SK-N-SH (cell line): ENCODE results near the gene UST. TPM values are rescaled to one million over a fixed set of nuclear protein-coding genes. Genes with fewer than 3 reads are reported as not detected.

ENCODE experiments used
- CTCF ChIA-PET: fragments of 300-600, 350-600 bp; formaldehyde crosslinking; extraction: SDS; loops from one replicate; lab custom pipeline; 2021; lab: Yijun Ruan, JAX
- POLR2A ChIA-PET: fragments of 350-600 bp; sonication (Branson Sonifier 250); formaldehyde crosslinking; extraction: SDS; loops from one replicate; lab custom pipeline; 2020; ENCODE audit warnings: antibody characterized with exemption, inconsistent platforms; lab: Yijun Ruan, JAX
- DNase-seq: peaks from one replicate; pipeline ENCODE4 v3.0.0; 2012
- H2AFZ ChIP-seq: fragments of 200-600 bp; sonication (generic); 2 replicates; pipeline ENCODE4 v1.8.1; 2016; ENCODE audit warnings: antibody characterized with exemption, mild to moderate bottlenecking, low read depth
- H3F3A ChIP-seq: fragments of 200-600 bp; sonication (generic); replicated peaks from 2 replicates; pipeline ENCODE3; 2016; ENCODE audit warnings: antibody characterized with exemption, mild to moderate bottlenecking; ENCODE audit not compliant: insufficient read depth
- H3K27ac ChIP-seq, 2 experiments: fragments of 200-500 bp in 1 of 2; fragments of 200-600 bp in 1 of 2; sonication (Bioruptor generic) in 1 of 2; sonication (generic), shearing (Covaris generic) in 1 of 2; 2 replicates each; pipeline versions ENCODE4 v1.5.1 to v1.6.1; 2014 to 2016; ENCODE audit warnings: low read depth in 2 of 2, inconsistent platforms in 1 of 2, low read length in 1 of 2, mild to moderate bottlenecking in 1 of 2, mixed read lengths in 1 of 2
- H3K27me3 ChIP-seq: fragments of 200-600 bp; sonication (generic), shearing (Covaris generic); 2 replicates; pipeline ENCODE4 v1.6.1; 2016; ENCODE audit warnings: mixed run types; ENCODE audit not compliant: insufficient read depth
- H3K36me3 ChIP-seq, 2 experiments: fragments of 200-500 bp in 1 of 2; fragments of 200-600 bp in 1 of 2; sonication (Bioruptor generic) in 1 of 2; sonication (generic) in 1 of 2; replicated peaks in 1 of 2; 2 replicates each; pipeline versions ENCODE3 to v1.5.1; 2014 to 2016; ENCODE audit warnings: low read length in 1 of 2, mild to moderate bottlenecking in 1 of 2; ENCODE audit not compliant: insufficient read depth in 2 of 2, control insufficient read depth in 1 of 2
- H3K4me1 ChIP-seq, 2 experiments: fragments of 200-500 bp in 1 of 2; fragments of 200-600 bp in 1 of 2; sonication (Bioruptor generic) in 1 of 2; sonication (generic), shearing (Covaris generic) in 1 of 2; 2 replicates each; pipeline versions ENCODE4 v1.5.1 to v1.6.1; 2014 to 2016; ENCODE audit warnings: low read depth in 1 of 2, low read length in 1 of 2, mixed run types in 1 of 2; ENCODE audit not compliant: insufficient read depth in 2 of 2, control insufficient read depth in 1 of 2
- H3K4me2 ChIP-seq: fragments of 200-600 bp; sonication (generic), shearing (Covaris generic); 2 replicates; pipeline ENCODE4 v1.6.1; 2017; ENCODE audit warnings: mixed run types
- H3K4me3 ChIP-seq, 2 experiments: fragments of 200-500 bp in 1 of 2; fragments of 200-600 bp in 1 of 2; sonication (Bioruptor generic) in 1 of 2; sonication (generic), shearing (Covaris generic) in 1 of 2; 2 replicates each; pipeline versions ENCODE4 v1.5.1 to v1.8.1; 2014 to 2016; ENCODE audit warnings: low read depth in 2 of 2, inconsistent platforms in 1 of 2, low read length in 1 of 2, mild to moderate bottlenecking in 1 of 2, mixed read lengths in 1 of 2, moderate library complexity in 1 of 2
- H3K79me2 ChIP-seq: fragments of 200-600 bp; sonication (generic); 2 replicates; pipeline ENCODE4 v1.8.1; 2017; ENCODE audit warnings: mild to moderate bottlenecking; ENCODE audit not compliant: insufficient read depth
- H3K9ac ChIP-seq: fragments of 200-600 bp; sonication (generic); 2 replicates; pipeline ENCODE4 v1.6.1; 2017; ENCODE audit warnings: mixed run types
- H3K9me2 ChIP-seq: fragments of 200-600 bp; sonication (generic); 2 replicates; pipeline ENCODE4 v1.6.1; 2017; ENCODE audit warnings: mixed run types
- H3K9me3 ChIP-seq: fragments of 200-600 bp; sonication (generic); 2 replicates; pipeline ENCODE4 v1.6.1; 2017; ENCODE audit warnings: mixed run types, mild to moderate bottlenecking, moderate library complexity
- H4K20me1 ChIP-seq: fragments of 200-600 bp; sonication (generic); 2 replicates; pipeline ENCODE4 v1.6.1; 2017; ENCODE audit warnings: mild to moderate bottlenecking, mixed run types; ENCODE audit not compliant: insufficient read depth
- CHD2 ChIP-seq: fragments of 150-350 bp; IDR thresholded peaks from 2 replicates; pipeline ENCODE4 v1.6.1; 2018; ENCODE audit warnings: low read length; ENCODE audit not compliant: partially characterized antibody
- CTCF ChIP-seq: fragments of 200-600 bp; sonication (generic); IDR thresholded peaks from 2 replicates; pipeline ENCODE4 v1.6.1; 2017; ENCODE audit warnings: antibody characterized with exemption, mild to moderate bottlenecking, moderate library complexity
- FOSL2 ChIP-seq: IDR thresholded peaks from 2 replicates; pipeline ENCODE4 v1.4.0; 2012; ENCODE audit warnings: low read depth, mild to moderate bottlenecking, moderate library complexity, borderline replicate concordance
- GATA2 ChIP-seq: sonication (generic); formaldehyde crosslinking; IDR thresholded peaks from 2 replicates; pipeline ENCODE4 v1.5.0; 2020; ENCODE audit warnings: mild to moderate bottlenecking, missing genetic modification reagents
- IRF3 ChIP-seq: fragments of 150-350 bp; IDR thresholded peaks from 2 replicates; pipeline ENCODE4 v1.6.1; 2016; ENCODE audit warnings: mild to moderate bottlenecking, low read depth, low read length
- MXI1 ChIP-seq: IDR thresholded peaks from 2 replicates; pipeline ENCODE4 v1.6.1; 2012; ENCODE audit warnings: mild to moderate bottlenecking, low read depth, low read length, improper control_type of control experiment
- NFIC ChIP-seq: IDR thresholded peaks from 2 replicates; pipeline ENCODE4 v1.4.0; 2012; ENCODE audit warnings: borderline replicate concordance
- POLR2AphosphoS5 ChIP-seq: IDR thresholded peaks from 2 replicates; pipeline ENCODE4 v1.6.1; 2012; ENCODE audit warnings: low read depth, low read length
- SMC3 ChIP-seq: IDR thresholded peaks from 2 replicates; pipeline ENCODE4 v1.6.1; 2012; ENCODE audit warnings: low read depth, low read length, improper control_type of control experiment
- TAF1 ChIP-seq: IDR thresholded peaks from 2 replicates; pipeline ENCODE4 v1.6.1; 2012; ENCODE audit warnings: low read depth, mild to moderate bottlenecking, low read length, moderate library complexity, borderline replicate concordance
- TEAD4 ChIP-seq: IDR thresholded peaks from 2 replicates; pipeline ENCODE4 v1.4.0; 2012; ENCODE audit warnings: mild to moderate bottlenecking, borderline replicate concordance; ENCODE audit not compliant: insufficient read depth
- USF2 ChIP-seq: fragments of 150-350 bp; IDR thresholded peaks from 2 replicates; pipeline ENCODE4 v1.6.1; 2017; ENCODE audit warnings: antibody characterized with exemption, low read length, low read depth, borderline replicate concordance
- YY1 ChIP-seq: IDR thresholded peaks from 2 replicates; pipeline ENCODE4 v1.4.0; 2012; ENCODE audit warnings: low read depth, mild to moderate bottlenecking
- WGBS: methylation state at CpG from one replicate; pipeline ENCODE4 v1.1.6; 2017; ENCODE audit warnings: low lambda C conversion rate; 5-methylcytosine and 5-hydroxymethylcytosine counted together
- polyA plus RNA-seq, 3 experiments: library from polyadenylated mRNA; depleted of rRNA; stranded (reverse); fragments of >200 nt; gene quantifications; 2 replicates each; pipeline ENCODE4 v1.2.3, GENCODE V29; 2012

UST gene
- polyA plus RNA-seq, 1 of the 3 experiments (the other 2 are of a cell fraction): 1.7 TPM

DNA sequence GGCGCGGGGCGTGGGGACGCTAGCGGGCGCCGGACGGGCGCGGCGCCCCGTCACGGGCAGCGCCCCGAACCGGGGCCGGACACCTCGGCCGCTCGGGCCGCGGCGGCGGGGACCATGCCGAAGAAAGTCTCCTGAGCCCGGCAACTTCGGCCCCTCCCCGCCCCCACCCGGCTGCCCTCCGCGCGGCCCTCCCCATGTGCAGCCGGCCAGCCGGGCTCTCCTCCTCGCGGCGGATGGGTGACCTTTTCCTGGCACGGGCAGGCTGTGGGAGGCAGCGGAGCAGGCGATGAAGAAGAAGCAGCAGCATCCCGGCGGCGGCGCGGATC lies 278 bp downstream of the UST start (continued):
- no peak for TF ChIP-seq IRF3
- no peak for TF ChIP-seq USF2
- no peak for TF ChIP-seq TAF1
- no peak for TF ChIP-seq SMC3
- TF ChIP-seq YY1: no peak
- TF ChIP-seq GATA2 (CRISPR knock-in tag): no peak
- TF ChIP-seq MXI1: no peak
- TF ChIP-seq NFIC: no peak
- TF ChIP-seq FOSL2: no peak

- ChIA-PET POLR2A (no interaction called here), CTCF (no interaction called here)
- Histone ChIP-seq H2AFZ (peak overlapping the region; percentile 46; the same call in 1 of the 2 replicates), H4K20me1 (no peaks in the 10 kb centered on the region), H3K36me3 (no peaks in the 10 kb centered on the region), H3K9me2 (no peaks in the 10 kb centered on the region), H3K4me1 (no peaks in the 10 kb centered on the region; a peak in 1 of 4 replicates), H3K4me3 (peak overlapping the region; percentile 50 to 62; a peak in 3 of 4 replicates), H3K79me2 (no peaks in the 10 kb centered on the region), H3K9me3 (no peaks in the 10 kb centered on the region), H3K27me3 (peaks cover 37% of the 10 kb centered on the region; the same call in 1 of the 2 replicates), H3K27ac (no peak overlapping the region), H3K4me2 (peak overlapping the region; percentile 84), H3F3A (no peaks in the 10 kb centered on the region), H3K9ac (no peak overlapping the region)
- TF ChIP-seq CHD2 (no peak), GATA2 (CRISPR knock-in tag) (no peak), POLR2AphosphoS5 (no peak), TEAD4 (no peak), CTCF (no peak)
- WGBS: 7% methylated on average over 3 of the region's 66 CpGs
- peak; percentile 34 for DNase-seq
These were observed 788 bp downstream of the UST start for GRCh38 chr6:148747471-148748165.
